ENCODE measurements around the gene SVOP. TPM values are rescaled to one million over a fixed set of nuclear protein-coding genes. Genes with fewer than 3 reads are reported as not detected.

SVOP gene, protein sequence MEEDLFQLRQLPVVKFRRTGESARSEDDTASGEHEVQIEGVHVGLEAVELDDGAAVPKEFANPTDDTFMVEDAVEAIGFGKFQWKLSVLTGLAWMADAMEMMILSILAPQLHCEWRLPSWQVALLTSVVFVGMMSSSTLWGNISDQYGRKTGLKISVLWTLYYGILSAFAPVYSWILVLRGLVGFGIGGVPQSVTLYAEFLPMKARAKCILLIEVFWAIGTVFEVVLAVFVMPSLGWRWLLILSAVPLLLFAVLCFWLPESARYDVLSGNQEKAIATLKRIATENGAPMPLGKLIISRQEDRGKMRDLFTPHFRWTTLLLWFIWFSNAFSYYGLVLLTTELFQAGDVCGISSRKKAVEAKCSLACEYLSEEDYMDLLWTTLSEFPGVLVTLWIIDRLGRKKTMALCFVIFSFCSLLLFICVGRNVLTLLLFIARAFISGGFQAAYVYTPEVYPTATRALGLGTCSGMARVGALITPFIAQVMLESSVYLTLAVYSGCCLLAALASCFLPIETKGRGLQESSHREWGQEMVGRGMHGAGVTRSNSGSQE
- total RNA-seq (under 1 TPM in 3 of 4 donors, not detected in 1; 0.07 to 0.45 (median 0.12) TPM), polyA plus RNA-seq (under 1 TPM in 2 of 3 donors, not detected in 1; 0.04 to 0.08 TPM)
- long read RNA-seq, donor 1: 0 reads
- long read RNA-seq, donor 2: 0 reads

DNA sequence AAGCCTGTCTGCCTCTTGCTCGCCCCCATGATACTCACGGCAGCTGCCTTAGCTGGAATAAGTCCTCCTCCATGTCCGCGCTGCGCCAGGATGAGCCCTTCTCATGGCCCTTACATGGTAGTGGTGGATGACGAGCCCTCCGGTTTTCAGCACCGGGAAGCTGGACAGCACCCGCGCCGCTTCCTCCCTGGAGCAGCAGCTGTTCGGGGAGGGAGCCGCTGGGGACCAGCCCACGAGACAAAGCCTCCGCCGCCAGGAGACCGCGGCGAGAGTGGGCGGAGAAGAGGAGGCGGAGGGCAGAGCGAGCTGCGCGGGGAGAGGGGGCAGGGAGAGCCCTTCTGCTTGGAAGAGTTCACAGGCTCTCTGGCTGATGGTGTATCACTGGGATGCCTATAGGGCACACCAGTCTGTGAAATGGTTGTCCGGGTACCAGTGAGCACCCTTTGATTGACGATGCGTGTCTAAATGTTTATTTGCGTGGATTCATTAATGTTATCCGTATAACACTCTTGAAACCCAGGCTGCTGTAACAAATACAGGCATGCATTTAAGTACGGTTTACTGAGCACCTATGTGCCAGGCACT, at the start of gene SVOP:
SVOP (minus strand) TSS at position 273 of the 585 bp plus-strand sequence; CDS start at position 73, 200 bp downstream.
- no peak within 1 kb of the TSS for H3K27ac ChIP-seq
- ATAC-seq (peak; percentile 89 to 96 (median 94)), DNase-seq (peak; percentile 76 to 87)
- TF ChIP-seq, protein P1, sequence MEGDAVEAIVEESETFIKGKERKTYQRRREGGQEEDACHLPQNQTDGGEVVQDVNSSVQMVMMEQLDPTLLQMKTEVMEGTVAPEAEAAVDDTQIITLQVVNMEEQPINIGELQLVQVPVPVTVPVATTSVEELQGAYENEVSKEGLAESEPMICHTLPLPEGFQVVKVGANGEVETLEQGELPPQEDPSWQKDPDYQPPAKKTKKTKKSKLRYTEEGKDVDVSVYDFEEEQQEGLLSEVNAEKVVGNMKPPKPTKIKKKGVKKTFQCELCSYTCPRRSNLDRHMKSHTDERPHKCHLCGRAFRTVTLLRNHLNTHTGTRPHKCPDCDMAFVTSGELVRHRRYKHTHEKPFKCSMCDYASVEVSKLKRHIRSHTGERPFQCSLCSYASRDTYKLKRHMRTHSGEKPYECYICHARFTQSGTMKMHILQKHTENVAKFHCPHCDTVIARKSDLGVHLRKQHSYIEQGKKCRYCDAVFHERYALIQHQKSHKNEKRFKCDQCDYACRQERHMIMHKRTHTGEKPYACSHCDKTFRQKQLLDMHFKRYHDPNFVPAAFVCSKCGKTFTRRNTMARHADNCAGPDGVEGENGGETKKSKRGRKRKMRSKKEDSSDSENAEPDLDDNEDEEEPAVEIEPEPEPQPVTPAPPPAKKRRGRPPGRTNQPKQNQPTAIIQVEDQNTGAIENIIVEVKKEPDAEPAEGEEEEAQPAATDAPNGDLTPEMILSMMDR (IDR thresholded peaks at IDR 0.05): no peak
- no peaks in the 10 kb centered on the region for H3K9me3 ChIP-seq
- no peaks in the 10 kb centered on the region for H3K27me3 ChIP-seq (ENCODE audit: insufficient read depth in 3 of 3, low read length in 2 of 3)
- intact Hi-C loops (cut with DNase I): no loop called here
- no peaks in the 10 kb centered on the region for H3K36me3 ChIP-seq (ENCODE audit: insufficient read depth in 1 of 2, low read depth in 1 of 2)
- 2 to 3% (median 3%) methylated on average over 30 of the region's 30 CpGs for WGBS, 3 donors
- H3K4me3 ChIP-seq: peak within 1 kb of the TSS; percentile 43
- no peaks in the 10 kb centered on the region for H3K4me1 ChIP-seq

DNA sequence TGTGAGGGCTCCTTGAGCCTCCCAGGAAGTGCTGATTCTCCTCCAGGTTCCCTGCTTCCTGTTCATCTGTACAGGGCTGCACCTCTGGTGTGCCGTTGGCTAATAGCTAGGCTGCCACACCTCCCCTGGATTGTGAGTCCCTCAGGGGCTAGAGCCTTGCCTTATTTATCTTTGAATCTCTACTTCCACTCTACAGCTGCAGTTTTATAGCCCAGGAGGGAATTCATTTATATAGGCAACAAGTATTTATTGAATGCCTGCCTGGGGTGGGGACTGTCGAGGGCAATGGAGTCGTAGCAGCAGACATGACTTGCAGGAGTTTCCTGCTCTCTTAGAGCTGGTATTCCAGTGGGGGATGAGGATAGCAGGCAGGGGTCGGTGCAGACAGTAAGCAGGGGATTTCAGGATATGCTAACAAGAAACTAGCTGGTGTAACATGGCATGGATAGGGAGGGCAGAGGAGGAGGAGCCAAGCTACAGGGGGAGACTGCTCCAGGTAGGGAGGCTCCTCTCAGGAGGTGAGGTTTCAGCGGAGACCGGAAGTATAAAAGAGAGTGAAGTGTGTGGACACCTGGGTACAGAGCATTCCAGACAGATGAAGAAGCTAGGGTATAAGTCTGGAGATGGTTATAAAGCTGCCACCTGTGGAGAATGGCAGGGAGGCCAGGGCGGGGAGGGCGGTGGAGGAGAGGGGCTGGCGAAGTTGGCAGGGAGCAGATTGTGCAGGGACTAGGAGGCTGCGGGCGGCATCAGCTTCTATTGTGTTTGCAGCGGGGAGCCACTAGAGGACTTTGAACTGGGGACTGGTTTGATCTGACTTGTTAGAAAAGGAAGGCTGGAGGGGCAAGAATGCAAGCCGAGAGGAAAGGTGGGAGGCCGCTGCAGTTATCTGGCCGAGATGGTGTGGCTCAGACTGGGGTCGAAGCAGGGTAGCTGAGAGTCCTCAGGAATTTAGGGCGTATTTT, 48.7 kb upstream of the SVOP start:
- no peak for DNase-seq
- H3K27ac ChIP-seq: no peak overlapping the region
- H3K9me3 ChIP-seq: no peaks in the 10 kb centered on the region
- no peaks in the 10 kb centered on the region for H3K4me1 ChIP-seq
- TF ChIP-seq, protein P1 (IDR thresholded peaks at IDR 0.05): no peak
- H3K36me3 ChIP-seq (ENCODE audit: insufficient read depth in 1 of 2, low read depth in 1 of 2): peaks cover 16 to 74% of the 10 kb centered on the region in 2 donors
- no peaks in the 10 kb centered on the region for H3K27me3 ChIP-seq (ENCODE audit: insufficient read depth in 3 of 3, low read length in 2 of 3)
- ATAC-seq: no peak
- no peak overlapping the region for H3K4me3 ChIP-seq
- WGBS, 3 donors: 74 to 80% (median 77%) methylated on average over 17 of the region's 17 CpGs
- intact Hi-C loops (cut with DNase I): no loop called here

DNA sequence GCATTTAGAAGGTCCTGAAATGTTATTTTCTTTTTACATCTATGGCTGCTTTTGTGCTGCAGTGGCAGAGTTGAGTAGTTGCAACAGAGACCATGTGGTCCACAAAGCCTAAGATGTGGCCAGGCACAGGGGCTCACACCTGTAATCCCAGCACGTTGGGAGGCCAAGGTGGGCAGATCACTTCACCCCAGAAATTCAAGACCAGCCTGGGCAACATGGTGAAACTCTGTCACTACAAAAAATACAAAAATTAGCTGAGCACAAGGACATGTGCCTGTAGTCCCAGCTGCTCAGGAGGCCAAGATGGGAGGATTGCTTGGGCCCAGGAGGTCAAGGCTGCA, 45.0 kb upstream of the SVOP start:
- Histone ChIP-seq H3K9me3 (no peaks in the 10 kb centered on the region), H3K4me1 (no peaks in the 10 kb centered on the region), H3K36me3 (ENCODE audit: insufficient read depth in 1 of 2, low read depth in 1 of 2) (peaks cover 10 to 59% of the 10 kb centered on the region in 2 donors), H3K27me3 (ENCODE audit: insufficient read depth in 3 of 3, low read length in 2 of 3) (no peaks in the 10 kb centered on the region), H3K27ac (no peak overlapping the region), H3K4me3 (no peak overlapping the region)
- WGBS, 3 donors: 69 to 78% (median 74%) methylated on average over 1 of the region's 1 CpG
- no peak for ATAC-seq
- TF ChIP-seq, protein P1 (IDR thresholded peaks at IDR 0.05): no peak
- intact Hi-C loops (cut with DNase I): no loop called here
- no peak for DNase-seq

DNA sequence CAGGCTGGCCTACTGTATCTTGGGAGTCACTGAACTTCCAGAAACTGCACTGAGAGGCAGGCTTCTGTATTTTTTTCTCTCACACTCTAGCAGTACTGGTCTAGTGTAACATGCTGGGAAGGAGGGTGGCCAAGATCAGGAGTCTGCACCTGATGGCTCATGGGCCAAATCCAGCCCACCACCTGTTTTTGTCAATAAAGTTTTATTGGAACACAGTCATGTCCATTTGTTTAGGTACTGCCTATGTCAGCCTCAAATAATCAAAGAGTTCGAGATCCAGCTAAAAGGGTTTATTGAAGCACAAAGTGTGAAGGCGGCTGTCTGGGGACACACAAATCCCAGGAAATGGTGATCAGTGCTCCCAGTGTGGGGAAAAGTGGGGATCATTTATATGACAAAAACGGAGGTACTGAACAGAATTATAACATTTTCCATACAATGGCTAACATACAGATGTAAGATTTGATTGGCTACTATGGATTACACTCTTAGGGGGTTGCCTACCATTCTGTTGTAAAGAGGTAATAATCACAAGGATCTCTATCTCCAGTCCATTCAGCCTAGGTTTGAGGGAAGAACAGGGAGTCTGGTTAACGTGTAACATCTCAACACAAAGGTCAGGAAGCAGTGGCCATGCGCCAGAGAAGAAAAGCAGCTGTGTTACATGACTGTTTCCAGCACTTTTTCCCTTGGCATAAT, 44.4 kb upstream of the SVOP start:
- intact Hi-C loops (cut with DNase I): no loop called here
- ATAC-seq: no peak
- Histone ChIP-seq H3K27ac (no peak overlapping the region), H3K36me3 (ENCODE audit: insufficient read depth in 1 of 2, low read depth in 1 of 2) (peaks cover 10 to 59% of the 10 kb centered on the region in 2 donors), H3K9me3 (no peaks in the 10 kb centered on the region), H3K4me3 (no peak overlapping the region), H3K27me3 (ENCODE audit: insufficient read depth in 3 of 3, low read length in 2 of 3) (no peaks in the 10 kb centered on the region), H3K4me1 (no peaks in the 10 kb centered on the region)
- no peak for DNase-seq
- TF ChIP-seq, protein P1 (IDR thresholded peaks at IDR 0.05): no peak
- 77 to 83% (median 80%) methylated on average over 5 of the region's 5 CpGs for WGBS, 3 donors

Data from psoas muscle (tissue), 8 donors.